Liver (tissue), 9 donors: ENCODE data around the gene RNASE8. TPM values are rescaled to one million over a fixed set of nuclear protein-coding genes. Genes with fewer than 3 reads are reported as not detected.
A peak's percentile ranks its signal among the peaks of the same experiment; 100 is the strongest.

Source experiments
- DNase-seq: peaks from one replicate; pipeline ENCODE4 v3.0.0-alpha.2; 2017; ENCODE audit warnings: low spot score
- H3K27ac ChIP-seq, 2 donors: one replicate each; pipeline ENCODE4 v1.7.0; 2013; ENCODE audit warnings: inconsistent platforms in 2 of 2, low read length in 2 of 2, control low read depth in 1 of 2, low read depth in 1 of 2, mild to moderate bottlenecking in 1 of 2
- H3K27me3 ChIP-seq, 4 donors: one replicate each; pipeline versions ENCODE4 v1.6.1 to v1.7.0; 2013; ENCODE audit warnings: low read length in 3 of 4, inconsistent platforms in 1 of 4, mild to moderate bottlenecking in 1 of 4, moderate library complexity in 1 of 4; ENCODE audit not compliant: control insufficient read depth in 4 of 4, insufficient read depth in 4 of 4
- H3K36me3 ChIP-seq, 4 donors: one replicate each; pipeline versions ENCODE4 v1.6.1 to v1.7.0; 2013; ENCODE audit warnings: low read length in 3 of 4, mild to moderate bottlenecking in 3 of 4, low read depth in 1 of 4, moderate library complexity in 1 of 4; ENCODE audit not compliant: control insufficient read depth in 4 of 4, insufficient read depth in 3 of 4
- H3K4me1 ChIP-seq, 4 donors: one replicate each; pipeline versions ENCODE4 v1.6.1 to v1.7.0; 2013; ENCODE audit warnings: low read length in 3 of 4, mild to moderate bottlenecking in 3 of 4, moderate library complexity in 1 of 4; ENCODE audit not compliant: control insufficient read depth in 4 of 4, insufficient read depth in 4 of 4
- H3K4me3 ChIP-seq, 3 donors: one replicate each; pipeline versions ENCODE4 v1.6.1 to v1.7.0; 2013; ENCODE audit warnings: low read length in 3 of 3, control low read depth in 1 of 3, low read depth in 1 of 3, mild to moderate bottlenecking in 1 of 3
- H3K9ac ChIP-seq, 2 donors: one replicate each; pipeline ENCODE4 v1.7.0; 2013; ENCODE audit warnings: low read length in 2 of 2, mild to moderate bottlenecking in 2 of 2, moderate library complexity in 2 of 2, control low read depth in 1 of 2, low read depth in 1 of 2
- H3K9me3 ChIP-seq, 4 donors: one replicate each; pipeline versions ENCODE4 v1.6.1 to v1.7.0; 2013; ENCODE audit warnings: low read length in 3 of 4; ENCODE audit not compliant: control insufficient read depth in 4 of 4
- ATF3 ChIP-seq: IDR thresholded peaks from 2 replicates; pipeline ENCODE4 v1.6.1; 2016; ENCODE audit warnings: antibody characterized with exemption
- CTCF ChIP-seq: fragments of 150-350 bp; IDR thresholded peaks from 2 replicates; pipeline ENCODE4 v1.5.1; 2017; ENCODE audit warnings: improper control_type of control experiment, low read depth, low read length; ENCODE audit not compliant: missing input control
- EGR1 ChIP-seq, 2 donors: IDR thresholded peaks; 2 replicates each; pipeline ENCODE4 v1.6.1; 2016 to 2018; ENCODE audit warnings: antibody characterized with exemption in 2 of 2, low read depth in 2 of 2
- FOXA1 ChIP-seq: IDR thresholded peaks from 2 replicates; pipeline ENCODE4 v1.6.1; 2016; ENCODE audit warnings: antibody characterized with exemption
- FOXA2 ChIP-seq: IDR thresholded peaks from 2 replicates; pipeline ENCODE4 v1.6.1; 2016; ENCODE audit warnings: antibody characterized with exemption
- GABPA ChIP-seq, 2 donors: IDR thresholded peaks in 1 of 2; conservative IDR thresholded peaks in 1 of 2; 2 replicates each; pipeline ENCODE4 v1.6.1; 2016; ENCODE audit warnings: antibody characterized with exemption in 2 of 2, mild to moderate bottlenecking in 1 of 2, moderate library complexity in 1 of 2
- HNF4A ChIP-seq, 2 donors: conservative IDR thresholded peaks; 2 replicates each; pipeline ENCODE4 v1.6.1; 2016; ENCODE audit warnings: antibody characterized with exemption in 2 of 2, mild to moderate bottlenecking in 2 of 2
- HNF4G ChIP-seq: IDR thresholded peaks from 2 replicates; pipeline ENCODE4 v1.6.1; 2016; ENCODE audit warnings: antibody characterized with exemption
- JUND ChIP-seq, 2 donors: IDR thresholded peaks; 2 replicates each; pipeline ENCODE4 v1.6.1; 2016; ENCODE audit warnings: antibody characterized with exemption in 2 of 2
- MAX ChIP-seq: IDR thresholded peaks from 2 replicates; pipeline ENCODE4 v1.6.1; 2016; ENCODE audit warnings: antibody characterized with exemption
- NR2F2 ChIP-seq: IDR thresholded peaks from 2 replicates; pipeline ENCODE4 v1.6.1; 2016; ENCODE audit warnings: antibody characterized with exemption
- RAD21 ChIP-seq, 2 donors: IDR thresholded peaks; 2 replicates each; pipeline ENCODE4 v1.6.1; 2016; ENCODE audit warnings: antibody characterized with exemption in 2 of 2, mild to moderate bottlenecking in 2 of 2
- REST ChIP-seq: IDR thresholded peaks from 2 replicates; pipeline ENCODE4 v1.6.1; 2016; ENCODE audit warnings: antibody characterized with exemption, mild to moderate bottlenecking
- RXRA ChIP-seq, 2 donors: IDR thresholded peaks; 2 replicates each; pipeline ENCODE4 v1.6.1; 2017 to 2018; ENCODE audit warnings: antibody characterized with exemption in 2 of 2, mild to moderate bottlenecking in 1 of 2
- SP1 ChIP-seq: IDR thresholded peaks from 2 replicates; pipeline ENCODE4 v1.6.1; 2018; ENCODE audit warnings: antibody characterized with exemption, mild to moderate bottlenecking
- TAF1 ChIP-seq: conservative IDR thresholded peaks from 2 replicates; pipeline ENCODE4 v1.6.1; 2016; ENCODE audit warnings: antibody characterized with exemption, mild to moderate bottlenecking
- YY1 ChIP-seq: IDR thresholded peaks from 2 replicates; pipeline ENCODE4 v1.6.1; 2016; ENCODE audit warnings: antibody characterized with exemption, mild to moderate bottlenecking
- WGBS: extraction: QIAGEN DNeasy Blood & Tissue Kit; methylation state at CpG from one replicate; pipeline ENCODE4 v1.1.7; 2013; 5-methylcytosine and 5-hydroxymethylcytosine counted together
- polyA plus RNA-seq, 2 donors: library from polyadenylated mRNA; stranded (reverse) in 1 of 2; unstranded in 1 of 2; fragments of 200-250 nt in 1 of 2; fragments of >200 nt in 1 of 2; fragmentation: Nextera tagmentation in 1 of 2; extraction: Ambion mirVana in 1 of 2; gene quantifications; one replicate each; pipeline versions ENCODE4 v1.2.1 to v1.2.3, GENCODE V29; 2013 to 2015
- total RNA-seq, 2 donors: library from RNA; depleted of rRNA; stranded (reverse); fragments of >200 nt; gene quantifications; one replicate each; pipeline ENCODE4 v1.2.3, GENCODE V29; 2014
- donor health status: healthy.
- donor health status: healthy.
- donor health status: healthy.
- donor health status: healthy.
- donor health status: healthy.

The RNASE8 gene
- total and polyA plus RNA-seq, 4 donors, result not detected

- no peak overlapping the region for H3K9ac ChIP-seq
- WGBS, result 90% methylated on average over 4 of the region's 4 CpGs
Measured at GRCh38 chr14:21086908-21087293, 29.3 kb downstream of the RNASE8 start.

GRCh38 chr14:21087294-21088091 is 29.9 kb downstream of the RNASE8 start:
- Histone ChIP-seq H3K27ac (no peak overlapping the region), H3K4me1 (peaks cover 9 to 29% (median 18%) of the 10 kb centered on the region in 4 donors), H3K9me3 (no peaks in the 10 kb centered on the region), H3K4me3 (no peak overlapping the region), H3K27me3 (no peaks in the 10 kb centered on the region), H3K9ac (no peak overlapping the region), H3K36me3 (peaks cover 17 to 44% (median 31%) of the 10 kb centered on the region in 4 donors)
- TF ChIP-seq NR2F2, result no peak
- TF ChIP-seq RAD21 (IDR thresholded peaks at IDR 0.05), result no peak
- peak in 1 of 2 donors; percentile 31 for TF ChIP-seq JUND (IDR thresholded peaks at IDR 0.05)
- TF ChIP-seq YY1, result no peak
- TF ChIP-seq GABPA (IDR thresholded peaks at IDR 0.05 in 1 of 2, conservative IDR thresholded peaks at IDR 0.05 in 1 of 2), result peak in 1 of 2 donors; percentile 25
- TF ChIP-seq EGR1 (IDR thresholded peaks at IDR 0.05; ENCODE audit: low read depth in 2 of 2), result no peak
- WGBS, result 78% methylated on average over 19 of the region's 19 CpGs
- no peak for DNase-seq

More at GRCh38 chr14:21086908-21087293, 29.3 kb downstream of the RNASE8 start:
- H3K27ac ChIP-seq, result no peak overlapping the region
- H3K4me1 ChIP-seq, result peaks cover 9 to 29% (median 18%) of the 10 kb centered on the region in 4 donors
- no peaks in the 10 kb centered on the region for H3K9me3 ChIP-seq
- no peak for TF ChIP-seq TAF1
- TF ChIP-seq RXRA (IDR thresholded peaks at IDR 0.05), result no peak
- no peak for TF ChIP-seq HNF4A (conservative IDR thresholded peaks at IDR 0.05)
- no peak for TF ChIP-seq SP1
- no peak for TF ChIP-seq MAX
- TF ChIP-seq EGR1 (IDR thresholded peaks at IDR 0.05; ENCODE audit: low read depth in 2 of 2), result no peak
- TF ChIP-seq FOXA2, result no peak
- no peak for TF ChIP-seq NR2F2
- TF ChIP-seq JUND (IDR thresholded peaks at IDR 0.05), result no peak
- no peak overlapping the region for H3K4me3 ChIP-seq
- peaks cover 15 to 49% (median 36%) of the 10 kb centered on the region in 4 donors for H3K36me3 ChIP-seq
- H3K27me3 ChIP-seq, result no peaks in the 10 kb centered on the region
- no peak for DNase-seq

GRCh38 chr14:21088687-21089086 is 31.1 kb downstream of the RNASE8 start:
- no peak overlapping the region for H3K27ac ChIP-seq

More at GRCh38 chr14:21088687-21089086, 31.1 kb downstream of the RNASE8 start:
- Histone ChIP-seq H3K9me3 (no peaks in the 10 kb centered on the region), H3K9ac (no peak overlapping the region), H3K4me1 (peaks cover 7 to 26% (median 18%) of the 10 kb centered on the region in 4 donors), H3K27me3 (no peaks in the 10 kb centered on the region), H3K36me3 (peaks cover 15 to 38% (median 26%) of the 10 kb centered on the region in 4 donors), H3K4me3 (no peak overlapping the region)
- TF ChIP-seq YY1, result no peak
- no peak for TF ChIP-seq CTCF
- no peak for TF ChIP-seq FOXA2
- TF ChIP-seq FOXA1, result no peak
- TF ChIP-seq NR2F2, result no peak
- TF ChIP-seq ATF3, result no peak
- no peak for TF ChIP-seq TAF1
- TF ChIP-seq REST, result no peak
- no peak for TF ChIP-seq SP1
- TF ChIP-seq HNF4G, result no peak
- TF ChIP-seq EGR1 (IDR thresholded peaks at IDR 0.05; ENCODE audit: low read depth in 2 of 2), result no peak
- TF ChIP-seq MAX, result no peak
- TF ChIP-seq HNF4A (conservative IDR thresholded peaks at IDR 0.05), result no peak
- no peak for TF ChIP-seq RAD21 (IDR thresholded peaks at IDR 0.05)
- DNase-seq, result no peak
- WGBS, result 83% methylated on average over 4 of the region's 4 CpGs
